ENCODE data around the gene RAPGEF4.

Gene RAPGEF4

DNA sequence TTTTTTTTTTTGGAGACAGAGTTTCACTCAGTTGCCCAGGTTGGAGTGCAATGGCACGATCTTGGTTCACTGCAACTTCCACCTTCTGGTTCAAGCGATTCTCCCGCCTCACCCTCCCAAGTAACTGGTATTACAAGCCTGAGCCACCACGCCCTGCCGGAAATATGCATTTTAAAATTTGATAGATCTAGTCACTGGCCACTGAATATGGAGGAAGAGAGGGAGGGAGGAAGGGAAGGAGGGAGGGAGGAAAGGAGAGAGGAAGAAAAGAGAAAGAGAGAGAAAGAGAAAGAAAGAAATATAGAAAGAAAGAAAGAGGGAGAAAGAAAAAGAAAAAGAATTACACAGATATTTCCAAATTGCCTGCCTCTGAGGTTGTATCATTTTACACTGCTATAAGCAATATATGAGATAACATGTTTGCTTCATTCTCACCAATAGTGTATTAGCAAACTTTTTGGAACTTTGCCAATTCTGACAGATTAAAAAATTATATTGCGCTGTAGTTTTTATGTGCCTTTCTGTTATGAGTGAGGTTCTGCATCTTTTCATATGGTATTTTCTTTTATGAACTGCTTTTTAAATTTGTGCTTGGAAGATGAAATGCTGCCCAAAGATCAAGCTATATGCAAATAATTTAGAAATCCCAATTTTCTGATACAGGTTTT lies 178.8 kb downstream of the RAPGEF4 start:
- Mint-ChIP-seq H3K4me1 (ENCODE audit: low read depth) (peaks cover under 1% of the 10 kb centered on the region), H3K27me3 (peaks cover 16% of the 10 kb centered on the region), H3K4me3 (no peak overlapping the region), H3K9me3 (no peaks in the 10 kb centered on the region), H3K27ac (no peak overlapping the region), H3K36me3 (ENCODE audit: low read depth) (no peaks in the 10 kb centered on the region)
- intact Hi-C loops (cut with micrococcal nuclease), result no loop called here

DNA sequence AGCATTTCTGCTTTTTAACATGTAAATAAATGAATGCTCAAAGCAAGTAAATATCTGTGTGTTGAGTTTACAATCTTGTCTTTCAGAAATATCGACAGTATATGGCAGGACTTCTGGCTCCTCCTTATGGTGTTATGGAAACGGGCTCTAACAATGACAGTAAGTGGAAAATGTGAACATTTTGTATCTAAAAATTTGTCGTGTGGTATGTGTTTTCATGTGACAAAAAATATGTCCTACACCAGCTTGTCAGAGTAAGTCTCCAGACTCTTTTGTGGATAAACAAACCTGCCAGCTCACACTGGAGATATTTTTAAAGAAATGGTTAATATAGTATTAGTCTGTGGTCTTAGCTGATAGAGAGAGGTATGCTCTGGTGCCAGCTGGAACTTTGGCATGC lies 182.1 kb downstream of the RAPGEF4 start:
- Mint-ChIP-seq H3K4me1 (ENCODE audit: low read depth) (peaks cover 5% of the 10 kb centered on the region), H3K27me3 (peaks cover 22% of the 10 kb centered on the region), H3K4me3 (no peak overlapping the region), H3K36me3 (ENCODE audit: low read depth) (no peaks in the 10 kb centered on the region), H3K9me3 (no peaks in the 10 kb centered on the region), H3K27ac (no peak overlapping the region)
- intact Hi-C loops (cut with micrococcal nuclease), result no loop called here

DNA sequence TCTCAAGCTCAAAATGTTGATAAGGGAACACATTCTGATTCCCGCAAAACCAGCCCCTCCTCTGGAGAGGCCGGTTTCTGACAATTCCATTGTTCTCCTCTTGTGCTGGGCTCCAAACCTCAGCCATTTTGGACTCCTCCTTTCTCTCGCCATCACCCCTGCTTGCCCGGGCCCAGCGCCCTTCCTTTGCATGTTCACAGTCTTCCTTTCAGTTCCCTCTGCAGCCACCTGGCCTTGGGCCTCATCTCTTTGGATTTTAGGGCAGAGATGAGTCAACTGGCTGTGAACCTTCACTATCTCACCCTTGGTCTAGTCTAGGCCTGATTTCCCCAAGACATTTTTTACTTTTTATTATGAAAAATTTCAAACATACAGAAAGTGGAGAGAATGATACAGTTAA lies 184.1 kb downstream of the RAPGEF4 start:
- Mint-ChIP-seq H3K27ac (no peak overlapping the region), H3K4me3 (no peak overlapping the region), H3K9me3 (no peaks in the 10 kb centered on the region), H3K4me1 (ENCODE audit: low read depth) (peaks cover 11% of the 10 kb centered on the region), H3K27me3 (peaks cover 15% of the 10 kb centered on the region), H3K36me3 (ENCODE audit: low read depth) (no peaks in the 10 kb centered on the region)
- intact Hi-C loops (cut with micrococcal nuclease), result no loop called here

DNA sequence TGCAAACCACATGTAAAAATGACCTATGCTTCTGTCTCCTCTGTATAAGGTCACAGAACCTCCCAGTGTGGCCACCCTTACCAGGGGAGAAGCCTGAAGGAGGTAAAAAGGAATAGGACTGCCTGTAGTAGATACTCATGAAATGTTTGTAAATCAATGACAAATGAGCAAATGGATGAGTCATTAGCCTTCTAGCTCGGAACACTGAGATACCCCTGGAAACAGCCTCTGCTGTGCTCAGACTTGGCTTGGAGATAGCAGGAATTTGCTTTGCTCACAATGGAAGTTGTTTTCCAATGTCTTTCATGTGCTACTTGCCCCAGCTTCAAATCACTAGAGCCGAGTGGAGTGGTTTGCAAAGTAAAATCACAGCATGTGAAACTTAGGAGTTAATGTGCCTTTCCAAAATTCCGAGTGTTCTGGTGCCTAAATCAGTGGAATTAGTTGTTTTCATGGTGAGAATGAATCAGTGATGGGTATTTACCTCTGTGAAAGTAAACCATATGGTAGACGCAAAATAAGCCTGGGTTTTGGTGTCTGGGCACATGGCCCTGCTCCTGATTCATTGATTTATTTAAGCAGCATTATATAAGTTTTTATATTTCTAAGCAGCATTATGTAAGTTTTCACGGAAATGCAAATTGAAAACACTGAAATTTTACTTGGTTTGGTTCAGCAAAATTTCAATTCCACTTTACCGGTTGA lies 186.0 kb downstream of the RAPGEF4 start:
- H3K36me3 Mint-ChIP-seq (ENCODE audit: low read depth), result no peaks in the 10 kb centered on the region
- no peaks in the 10 kb centered on the region for H3K9me3 Mint-ChIP-seq
- H3K27ac Mint-ChIP-seq, result no peak overlapping the region
- H3K4me3 Mint-ChIP-seq, result no peak overlapping the region
- H3K4me1 Mint-ChIP-seq (ENCODE audit: low read depth), result peaks cover 16% of the 10 kb centered on the region
- intact Hi-C loops (cut with micrococcal nuclease), result no loop called here
- peaks cover 19% of the 10 kb centered on the region for H3K27me3 Mint-ChIP-seq

DNA sequence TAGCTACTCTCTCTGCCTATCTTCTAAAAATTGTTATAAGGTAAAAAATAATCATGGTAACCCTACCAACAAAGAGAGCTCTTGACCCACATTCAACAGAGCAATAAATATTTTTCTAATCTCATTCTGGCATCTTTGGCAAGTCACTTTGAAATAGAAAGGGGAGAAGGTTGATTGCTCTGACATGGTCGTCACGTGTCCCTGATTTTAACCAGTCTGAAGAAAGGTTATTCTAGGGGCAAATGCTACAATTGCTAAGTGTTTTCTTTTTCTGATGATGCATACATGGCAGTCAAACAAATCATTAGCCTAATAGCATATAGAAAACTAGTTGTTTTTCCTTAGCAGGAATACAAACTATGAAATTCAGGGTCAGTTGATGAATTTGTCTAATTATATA lies 186.7 kb downstream of the RAPGEF4 start:
- H3K27ac Mint-ChIP-seq, result no peak overlapping the region

DNA sequence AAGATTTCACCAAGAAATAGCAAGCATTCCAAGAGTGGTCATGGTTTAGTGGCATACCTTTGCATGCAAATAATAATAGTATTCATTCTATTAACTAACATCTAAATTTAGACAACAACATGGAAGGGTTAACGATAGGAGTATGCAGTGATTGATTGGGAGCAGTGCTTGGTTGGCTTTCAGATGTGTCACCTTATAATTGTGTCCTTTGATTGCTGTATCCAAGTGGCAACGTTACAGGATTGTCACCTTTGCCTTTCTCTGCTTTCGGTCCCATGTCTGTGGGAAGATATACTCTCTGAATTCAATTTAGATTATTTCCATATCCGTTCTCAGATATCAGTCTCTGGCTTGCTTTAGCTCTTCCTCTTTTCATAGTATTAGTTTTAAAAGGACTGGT lies 187.2 kb downstream of the RAPGEF4 start:
- intact Hi-C loops (cut with micrococcal nuclease), result no loop called here
- no peaks in the 10 kb centered on the region for H3K36me3 Mint-ChIP-seq (ENCODE audit: low read depth)
- no peaks in the 10 kb centered on the region for H3K9me3 Mint-ChIP-seq

More for the DNA sequence above, 186.7 kb downstream of the RAPGEF4 start:
- no peaks in the 10 kb centered on the region for H3K36me3 Mint-ChIP-seq (ENCODE audit: low read depth)
- peaks cover 16% of the 10 kb centered on the region for H3K4me1 Mint-ChIP-seq (ENCODE audit: low read depth)
- no peaks in the 10 kb centered on the region for H3K9me3 Mint-ChIP-seq
- no peak overlapping the region for H3K4me3 Mint-ChIP-seq
- intact Hi-C loops (cut with micrococcal nuclease), result no loop called here
- H3K27me3 Mint-ChIP-seq, result peaks cover 19% of the 10 kb centered on the region

DNA sequence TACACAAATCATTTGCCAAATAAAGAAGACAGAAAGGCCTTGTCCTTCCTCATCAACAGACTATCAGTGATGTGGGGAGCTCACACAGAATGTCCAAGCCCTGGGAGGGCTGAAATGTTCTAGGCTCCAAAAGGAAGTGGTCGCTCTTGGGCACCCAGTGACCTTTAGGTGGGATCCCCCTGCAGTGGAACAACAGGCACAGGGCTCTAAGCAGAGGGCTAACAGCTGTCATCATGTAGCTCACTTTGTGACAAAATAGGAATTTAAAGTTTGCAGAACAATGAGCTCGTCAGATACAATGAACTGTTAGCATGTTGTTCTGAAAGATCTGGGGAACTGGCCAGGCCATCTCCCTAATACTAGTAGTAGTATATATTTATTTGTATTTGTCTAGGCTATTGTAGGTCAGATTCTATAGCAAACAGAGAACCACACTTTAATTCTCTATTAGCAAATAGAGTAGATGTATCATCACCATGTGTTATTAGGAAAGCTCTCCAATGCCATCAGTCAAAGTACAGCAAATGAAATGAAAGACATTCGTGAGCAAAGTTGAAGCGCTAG lies 188.5 kb downstream of the RAPGEF4 start:
- peaks cover 16% of the 10 kb centered on the region for H3K4me1 Mint-ChIP-seq (ENCODE audit: low read depth)
- intact Hi-C loops (cut with micrococcal nuclease), result no loop called here
- H3K9me3 Mint-ChIP-seq, result no peaks in the 10 kb centered on the region
- no peaks in the 10 kb centered on the region for H3K36me3 Mint-ChIP-seq (ENCODE audit: low read depth)
- H3K27ac Mint-ChIP-seq, result no peak overlapping the region
- no peak overlapping the region for H3K4me3 Mint-ChIP-seq
- H3K27me3 Mint-ChIP-seq, result peaks cover 13% of the 10 kb centered on the region

More for the DNA sequence above, 187.2 kb downstream of the RAPGEF4 start:
- peaks cover 19% of the 10 kb centered on the region for H3K27me3 Mint-ChIP-seq
- H3K27ac Mint-ChIP-seq, result no peak overlapping the region
- no peak overlapping the region for H3K4me3 Mint-ChIP-seq
- H3K4me1 Mint-ChIP-seq (ENCODE audit: low read depth), result peaks cover 16% of the 10 kb centered on the region

DNA sequence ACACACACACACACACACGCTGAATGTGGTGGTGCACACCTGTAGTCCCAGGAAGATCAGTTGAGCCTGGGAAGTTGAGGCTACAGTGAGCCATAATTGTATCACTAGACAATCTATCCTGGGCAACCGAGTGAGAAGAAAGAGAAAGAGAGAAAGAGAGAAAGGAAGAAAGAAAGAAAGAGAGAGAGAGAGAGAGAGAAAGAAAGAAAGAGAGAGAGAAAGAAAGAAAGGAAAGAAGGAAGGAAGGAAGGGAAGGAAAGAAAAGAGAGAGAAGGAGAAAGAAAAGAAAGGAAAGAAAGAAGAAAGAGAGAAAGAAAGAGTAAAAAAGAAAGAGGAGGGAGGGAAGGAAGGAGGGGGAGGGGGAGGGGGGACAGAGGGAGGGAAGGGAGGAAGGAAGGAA lies 190.0 kb downstream of the RAPGEF4 start:
- peaks cover 17% of the 10 kb centered on the region for H3K4me1 Mint-ChIP-seq (ENCODE audit: low read depth)
- no peak overlapping the region for H3K4me3 Mint-ChIP-seq
- H3K9me3 Mint-ChIP-seq, result no peaks in the 10 kb centered on the region
- no peak overlapping the region for H3K27ac Mint-ChIP-seq
- intact Hi-C loops (cut with micrococcal nuclease), result no loop called here
- H3K36me3 Mint-ChIP-seq (ENCODE audit: low read depth), result no peaks in the 10 kb centered on the region
- peaks cover 8% of the 10 kb centered on the region for H3K27me3 Mint-ChIP-seq

DNA sequence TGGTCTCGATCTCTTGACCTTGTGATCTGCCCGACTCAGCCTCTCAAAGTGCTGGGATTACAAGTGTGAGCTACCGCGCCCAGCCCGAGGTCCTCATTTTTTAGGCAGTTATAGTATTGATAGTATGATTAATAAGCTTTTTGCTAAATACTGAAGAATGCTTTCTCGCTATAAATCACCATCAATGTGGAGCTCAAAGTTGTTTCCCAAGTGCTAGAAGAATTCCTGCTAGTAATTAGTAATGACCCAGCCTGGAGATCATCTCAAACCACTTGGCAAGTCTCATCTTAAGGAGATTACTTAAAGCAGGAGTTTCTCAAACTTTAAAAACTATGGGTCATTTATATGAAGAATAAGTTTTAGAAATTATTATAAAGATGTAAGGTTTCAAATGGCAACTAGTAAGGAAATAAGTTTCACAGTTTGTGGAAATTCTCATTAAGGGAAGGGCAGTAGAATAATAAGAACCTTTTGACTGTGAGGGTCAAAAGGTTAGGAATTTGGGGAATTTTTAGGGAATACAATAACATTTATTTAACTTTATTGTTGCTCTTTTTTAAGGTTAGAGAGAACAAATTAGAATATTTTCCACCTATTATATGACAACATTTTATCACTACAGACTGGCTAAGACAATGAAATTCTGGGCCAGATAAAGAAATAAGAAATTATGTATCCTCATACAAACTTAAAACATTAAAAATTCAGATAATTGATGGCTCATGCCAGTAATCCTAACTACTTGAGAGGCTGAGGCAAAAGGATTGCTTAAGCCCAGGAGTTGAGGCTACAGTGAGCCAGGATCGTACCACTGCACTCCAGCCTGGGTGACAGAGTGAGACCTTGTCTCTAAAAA lies 191.4 kb downstream of the RAPGEF4 start:
- no peak overlapping the region for H3K27ac Mint-ChIP-seq

DNA sequence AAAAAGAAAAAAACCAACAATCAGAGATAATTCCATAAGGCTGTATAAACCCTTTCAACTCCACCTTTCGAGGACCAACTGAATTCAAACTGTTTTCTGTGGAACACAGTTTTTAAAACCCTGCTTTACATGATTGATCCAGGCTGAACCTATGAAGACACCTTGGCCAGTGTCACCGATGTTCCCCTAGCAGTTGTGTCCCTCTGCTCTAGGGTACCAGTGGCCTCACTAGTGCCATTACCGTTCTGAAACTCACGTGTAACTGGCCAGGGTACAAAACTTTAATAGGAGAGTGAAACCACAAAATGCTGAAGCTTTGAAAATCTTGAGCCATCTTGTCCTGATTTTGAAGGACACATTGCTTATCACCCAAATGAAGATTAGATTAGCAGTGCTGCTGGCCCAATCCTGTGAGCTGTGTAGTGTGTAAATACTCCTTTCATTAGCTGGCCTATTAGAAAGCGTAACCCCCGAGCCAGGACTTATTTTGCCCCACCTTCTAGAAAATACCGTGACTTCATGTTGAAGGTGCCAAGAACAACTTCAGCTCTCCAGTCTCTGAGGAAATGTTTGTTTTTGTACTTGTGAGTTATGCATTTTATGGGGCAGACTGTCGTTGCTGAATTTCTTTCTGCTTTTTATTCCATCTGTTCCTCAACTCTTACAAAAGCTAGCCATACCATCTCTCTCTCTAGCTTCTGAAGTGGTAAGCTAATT lies 192.2 kb downstream of the RAPGEF4 start:
- no peaks in the 10 kb centered on the region for H3K9me3 Mint-ChIP-seq
- H3K27me3 Mint-ChIP-seq, result peaks cover 4% of the 10 kb centered on the region
- peaks cover 23% of the 10 kb centered on the region for H3K4me1 Mint-ChIP-seq (ENCODE audit: low read depth)
- H3K36me3 Mint-ChIP-seq (ENCODE audit: low read depth), result no peaks in the 10 kb centered on the region
- no peak overlapping the region for H3K27ac Mint-ChIP-seq
- intact Hi-C loops (cut with micrococcal nuclease), result no loop called here
- H3K4me3 Mint-ChIP-seq, result no peak overlapping the region

More for the DNA sequence above, 191.4 kb downstream of the RAPGEF4 start:
- peaks cover 4% of the 10 kb centered on the region for H3K27me3 Mint-ChIP-seq
- intact Hi-C loops (cut with micrococcal nuclease), result no loop called here
- peaks cover 23% of the 10 kb centered on the region for H3K4me1 Mint-ChIP-seq (ENCODE audit: low read depth)
- no peak overlapping the region for H3K4me3 Mint-ChIP-seq
- no peaks in the 10 kb centered on the region for H3K9me3 Mint-ChIP-seq
- H3K36me3 Mint-ChIP-seq (ENCODE audit: low read depth), result no peaks in the 10 kb centered on the region

DNA sequence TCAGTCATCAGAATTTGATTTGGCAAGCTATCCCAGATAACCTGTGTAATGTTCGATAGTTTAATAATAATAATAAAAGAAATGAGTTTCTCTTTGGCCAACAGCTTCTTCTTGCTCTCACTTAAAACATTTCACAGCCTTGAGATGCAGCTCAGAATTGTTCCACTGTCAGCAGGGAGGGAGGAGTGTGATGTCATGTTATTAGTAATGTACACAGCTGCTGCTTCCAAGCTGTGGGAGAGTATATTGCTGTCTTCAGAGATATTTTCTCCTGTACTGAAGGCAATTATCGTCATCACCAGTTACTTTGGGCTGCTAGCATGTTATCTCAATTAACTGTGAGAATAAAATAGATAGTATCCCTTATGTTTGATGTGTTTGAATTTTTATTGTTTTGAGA lies 193.1 kb downstream of the RAPGEF4 start:
- H3K4me1 Mint-ChIP-seq (ENCODE audit: low read depth), result peaks cover 23% of the 10 kb centered on the region
- H3K4me3 Mint-ChIP-seq, result no peak overlapping the region
- H3K9me3 Mint-ChIP-seq, result no peaks in the 10 kb centered on the region
- intact Hi-C loops (cut with micrococcal nuclease), result no loop called here
- peaks cover 4% of the 10 kb centered on the region for H3K27me3 Mint-ChIP-seq
- H3K36me3 Mint-ChIP-seq (ENCODE audit: low read depth), result no peaks in the 10 kb centered on the region
- no peak overlapping the region for H3K27ac Mint-ChIP-seq

DNA sequence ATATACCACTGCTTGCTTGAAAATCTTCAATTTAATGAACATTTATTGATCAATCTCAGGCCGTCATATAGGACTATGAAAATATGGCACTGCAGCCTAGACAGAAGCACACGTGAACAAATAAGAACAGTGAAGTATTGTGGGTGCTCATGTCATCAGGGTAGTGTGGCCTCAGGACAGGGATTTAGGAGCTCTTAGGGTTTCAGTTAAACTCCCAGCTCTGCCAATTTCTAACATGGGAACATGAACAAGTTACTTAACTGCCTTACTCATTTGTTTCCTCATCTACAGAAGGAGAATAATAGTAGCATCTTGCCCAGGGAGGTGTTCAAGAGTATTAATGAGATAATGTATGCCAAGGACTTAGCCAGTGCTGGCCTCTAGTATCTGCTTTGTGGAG lies 194.0 kb downstream of the RAPGEF4 start:
- no peak overlapping the region for H3K27ac Mint-ChIP-seq
- intact Hi-C loops (cut with micrococcal nuclease), result no loop called here
- no peaks in the 10 kb centered on the region for H3K36me3 Mint-ChIP-seq (ENCODE audit: low read depth)
- no peaks in the 10 kb centered on the region for H3K9me3 Mint-ChIP-seq
- peaks cover 23% of the 10 kb centered on the region for H3K4me1 Mint-ChIP-seq (ENCODE audit: low read depth)
- peaks cover 4% of the 10 kb centered on the region for H3K27me3 Mint-ChIP-seq
- no peak overlapping the region for H3K4me3 Mint-ChIP-seq

DNA sequence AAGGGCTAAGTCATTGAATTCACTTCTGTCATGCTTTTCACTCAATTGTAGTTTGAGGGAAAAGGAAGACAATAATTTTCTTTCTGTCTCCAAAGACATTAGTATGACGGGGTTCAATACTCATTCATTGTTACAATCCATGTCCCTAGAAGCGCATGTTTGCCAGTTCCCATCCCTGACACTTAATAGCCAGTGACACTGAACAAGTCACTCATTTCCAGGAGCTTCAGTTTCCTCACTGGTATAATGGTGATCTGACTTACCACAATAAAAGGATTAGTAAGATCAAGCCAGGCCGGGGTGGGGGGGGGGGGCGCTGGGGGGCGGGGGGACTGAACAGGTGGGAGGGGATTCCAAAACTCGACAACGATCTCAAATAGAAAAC lies 195.2 kb downstream of the RAPGEF4 start:
- no peaks in the 10 kb centered on the region for H3K36me3 Mint-ChIP-seq (ENCODE audit: low read depth)
- no peaks in the 10 kb centered on the region for H3K9me3 Mint-ChIP-seq
- no peaks in the 10 kb centered on the region for H3K27me3 Mint-ChIP-seq
- H3K4me1 Mint-ChIP-seq (ENCODE audit: low read depth), result peaks cover 17% of the 10 kb centered on the region
- no peak overlapping the region for H3K27ac Mint-ChIP-seq
- intact Hi-C loops (cut with micrococcal nuclease), result no loop called here
- H3K4me3 Mint-ChIP-seq, result no peak overlapping the region

All from dendritic cell treated with granulocyte-macrophage colony-stimulating factor and Interleukin-4, amounts not matched to agents 40 ng/mL and 50 ng/mL, for 4 days (primary cell).